Germinal center (tissue), 1 donor: Measurements from ENCODE around the gene MYD88.
A peak's percentile ranks its signal among the peaks of the same experiment; 100 is the strongest.

Source experiments
- DNase-seq: peaks from one replicate; pipeline ENCODE4 v3.0.0; 2012; ENCODE audit warnings: mixed read lengths, low spot score

Gene MYD88

DNA sequence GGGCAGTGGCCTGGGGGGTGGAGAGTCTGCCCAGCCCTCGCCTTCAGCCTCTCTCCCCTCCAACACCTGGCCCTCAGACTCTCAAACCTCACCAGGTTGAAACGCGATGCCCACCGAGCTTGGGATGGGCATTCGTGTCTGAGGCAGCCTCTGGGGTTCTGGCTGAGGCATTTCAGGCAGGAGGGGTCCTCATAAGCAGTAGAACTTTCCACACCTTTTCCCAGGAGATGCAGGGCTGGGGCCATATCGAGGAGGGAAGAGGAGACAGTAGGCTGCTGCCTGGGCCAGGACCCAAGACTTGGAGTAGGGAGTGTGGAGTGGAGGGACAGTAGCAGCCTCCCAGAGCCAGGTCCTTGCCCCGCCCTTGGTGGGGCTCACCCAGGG lies 26.1 kb upstream of the MYD88 start:
- no peak for DNase-seq

DNA sequence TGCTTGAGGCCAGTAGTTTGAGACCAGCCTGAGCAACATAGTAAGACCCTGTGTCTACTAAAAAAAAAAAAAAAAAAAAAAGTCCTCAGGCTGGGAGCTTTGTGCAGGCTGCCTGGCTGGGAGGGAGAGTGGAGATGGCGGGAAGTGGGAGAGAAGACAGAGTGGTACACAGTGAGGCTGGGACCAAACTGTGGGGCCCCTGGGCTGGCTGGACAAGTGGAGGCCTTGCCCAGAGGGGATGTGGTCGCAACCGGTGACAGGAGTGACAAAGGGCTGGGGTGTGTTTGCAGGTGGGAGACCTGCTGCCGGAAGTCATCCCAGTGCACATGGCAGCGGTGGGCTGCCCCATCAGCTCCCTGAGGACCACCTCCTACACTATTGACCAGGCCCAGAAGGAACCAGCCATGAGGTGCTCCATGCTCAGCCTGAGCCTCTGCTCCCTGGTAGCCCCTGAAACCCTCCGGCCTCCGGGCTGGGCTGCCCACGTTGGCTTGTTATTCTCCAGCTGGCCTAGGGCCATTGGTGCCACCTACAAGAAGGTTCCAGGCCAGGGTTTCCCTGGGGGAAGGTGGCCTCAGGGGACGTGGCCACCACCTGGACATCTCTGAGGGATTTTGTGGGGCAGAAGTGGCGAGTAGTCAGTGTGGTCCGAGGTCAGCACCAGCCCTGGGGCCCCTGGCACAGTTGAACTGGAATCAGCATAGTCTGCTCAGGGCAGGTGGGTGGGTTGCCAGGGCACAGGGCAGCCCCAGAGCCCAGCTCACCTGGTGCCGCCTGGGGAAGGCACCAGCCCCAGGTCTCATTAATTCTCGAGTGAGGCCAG lies 24.2 kb upstream of the MYD88 start:
- DNase-seq, result no peak

DNA sequence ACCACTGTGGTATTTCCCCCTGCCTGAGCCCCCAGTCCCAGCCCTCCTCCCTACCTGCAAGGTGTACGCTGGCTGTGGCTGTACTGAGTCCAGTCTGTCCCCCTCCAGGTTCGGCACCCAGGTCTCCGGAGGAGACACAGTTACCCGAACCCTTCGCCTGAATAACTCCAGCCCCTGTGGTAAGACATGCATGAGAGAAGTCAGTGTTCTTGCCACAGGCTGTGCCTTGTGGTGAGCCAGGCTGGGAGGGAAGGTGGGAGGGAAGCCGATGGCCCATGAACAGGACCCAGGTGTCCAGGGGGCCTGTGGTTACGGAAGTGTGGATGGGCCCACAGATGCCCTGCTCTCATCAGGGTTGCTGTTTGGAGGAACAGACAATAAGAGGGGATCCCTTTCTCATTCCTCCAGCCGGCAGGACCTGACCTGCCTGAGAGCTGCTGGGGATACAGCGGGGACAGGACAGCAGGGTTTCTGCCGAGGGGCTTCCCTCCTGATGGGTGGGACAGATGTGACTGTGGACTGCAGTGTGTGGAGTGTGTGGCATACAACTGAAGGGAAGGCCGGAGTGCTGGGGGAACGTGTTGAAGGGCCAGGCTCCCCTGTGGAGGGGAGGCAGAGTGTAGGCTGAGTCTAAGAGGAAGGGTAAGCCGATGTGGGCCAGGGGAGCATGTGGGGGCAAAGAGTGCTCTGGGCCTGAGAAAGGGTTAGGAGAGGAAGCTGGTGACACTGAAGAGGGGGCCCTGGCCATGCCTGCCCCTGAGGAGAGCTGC lies 23.4 kb upstream of the MYD88 start:
- DNase-seq, result peak; percentile 41

DNA sequence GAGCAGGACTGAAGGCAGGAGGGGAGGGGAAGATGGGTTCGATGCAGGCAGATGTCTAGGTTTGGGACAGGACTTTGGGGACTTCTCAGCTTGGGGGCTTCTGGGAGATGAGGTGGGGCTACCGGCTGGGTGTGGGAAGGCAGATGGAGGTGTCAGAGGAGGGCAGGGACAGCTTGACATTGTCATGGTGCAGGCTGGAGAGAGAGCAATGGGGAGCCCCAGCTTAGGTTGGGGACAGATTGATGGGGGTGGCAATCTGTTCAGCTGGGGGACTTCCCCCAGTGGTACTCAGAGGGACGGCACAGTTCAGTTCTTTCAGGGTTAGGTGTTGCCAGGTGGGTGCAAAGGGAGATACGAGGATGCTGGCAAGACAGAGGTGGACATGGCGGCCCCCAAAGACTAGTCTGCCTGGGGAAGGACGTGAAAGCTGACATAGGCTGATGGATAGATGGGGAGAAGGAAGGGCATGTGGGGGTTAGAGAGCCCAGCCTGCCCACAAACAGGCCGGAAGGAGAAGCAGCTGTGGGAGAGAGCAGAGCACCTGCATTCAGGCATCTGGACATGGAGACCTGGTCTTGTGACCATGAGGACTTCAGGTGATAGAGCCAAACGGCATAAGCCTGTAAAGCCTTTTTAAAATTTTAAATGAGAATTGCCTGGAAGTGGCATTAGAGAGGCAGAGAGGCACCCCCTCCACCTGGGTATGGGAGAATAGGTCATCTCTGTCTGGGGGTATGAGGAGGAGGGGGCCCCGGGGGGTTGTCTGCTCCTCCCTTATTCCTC lies 22.6 kb upstream of the MYD88 start:
- DNase-seq, result peak; percentile 25

DNA sequence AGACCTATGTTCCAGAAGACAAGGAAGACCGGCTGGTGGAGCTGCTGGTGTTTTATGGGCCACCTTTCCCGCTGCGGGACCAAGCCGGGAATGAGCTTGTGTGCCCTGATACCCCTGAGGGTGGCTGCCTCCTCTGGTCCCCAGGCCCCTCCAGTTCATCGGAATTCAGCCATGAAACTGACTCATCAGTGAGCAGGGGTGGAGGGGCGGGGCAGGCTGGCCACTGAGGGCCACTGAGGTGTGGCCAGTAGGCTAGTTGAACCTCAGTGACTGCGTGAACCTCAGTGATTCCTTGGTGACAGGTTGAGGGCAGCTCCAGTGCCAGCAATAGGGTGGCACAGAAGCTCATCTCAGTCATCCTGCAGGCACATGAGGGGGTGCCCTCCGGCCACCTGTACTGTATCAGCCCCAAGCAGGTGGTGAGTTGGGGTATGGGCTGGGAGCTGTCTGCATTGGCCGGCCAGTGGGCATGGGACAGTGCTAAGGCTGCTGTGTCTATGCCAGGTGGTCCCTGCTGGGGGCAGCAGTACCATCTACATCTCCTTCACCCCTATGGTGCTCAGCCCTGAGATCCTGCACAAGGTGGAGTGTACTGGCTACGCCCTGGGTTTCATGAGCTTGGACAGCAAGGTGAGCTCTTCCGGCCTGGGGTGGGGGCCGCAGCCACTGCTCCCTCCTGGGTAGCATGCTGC lies 21.8 kb upstream of the MYD88 start:
- DNase-seq, result no peak

DNA sequence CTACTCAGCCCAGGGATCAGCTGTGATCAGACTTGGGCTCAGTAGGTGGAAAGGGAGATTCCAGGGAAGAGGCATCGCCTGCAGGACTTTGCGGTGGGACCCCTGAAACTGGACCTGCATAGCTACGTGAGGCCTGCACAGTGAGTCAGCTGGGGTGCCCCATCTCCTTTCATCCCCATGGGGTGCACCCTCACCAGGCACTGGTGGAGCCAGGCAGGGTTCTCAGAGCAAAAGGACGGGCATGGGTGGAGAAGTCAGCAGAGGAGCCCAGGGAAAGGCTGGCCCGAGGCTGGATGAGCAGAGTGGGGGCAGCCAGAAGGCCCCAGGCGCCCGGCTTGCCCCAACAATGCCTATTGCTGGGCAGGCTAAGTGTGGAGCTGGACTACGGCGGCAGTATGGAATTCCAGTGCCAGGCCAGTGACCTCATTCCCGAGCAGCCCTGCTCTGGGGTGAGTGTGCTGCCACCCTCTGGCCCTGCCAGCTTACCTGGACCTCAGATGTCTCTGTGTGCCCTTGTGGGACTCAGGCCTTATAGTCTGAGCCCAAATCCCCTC lies 21.2 kb upstream of the MYD88 start:
- no peak for DNase-seq

DNA sequence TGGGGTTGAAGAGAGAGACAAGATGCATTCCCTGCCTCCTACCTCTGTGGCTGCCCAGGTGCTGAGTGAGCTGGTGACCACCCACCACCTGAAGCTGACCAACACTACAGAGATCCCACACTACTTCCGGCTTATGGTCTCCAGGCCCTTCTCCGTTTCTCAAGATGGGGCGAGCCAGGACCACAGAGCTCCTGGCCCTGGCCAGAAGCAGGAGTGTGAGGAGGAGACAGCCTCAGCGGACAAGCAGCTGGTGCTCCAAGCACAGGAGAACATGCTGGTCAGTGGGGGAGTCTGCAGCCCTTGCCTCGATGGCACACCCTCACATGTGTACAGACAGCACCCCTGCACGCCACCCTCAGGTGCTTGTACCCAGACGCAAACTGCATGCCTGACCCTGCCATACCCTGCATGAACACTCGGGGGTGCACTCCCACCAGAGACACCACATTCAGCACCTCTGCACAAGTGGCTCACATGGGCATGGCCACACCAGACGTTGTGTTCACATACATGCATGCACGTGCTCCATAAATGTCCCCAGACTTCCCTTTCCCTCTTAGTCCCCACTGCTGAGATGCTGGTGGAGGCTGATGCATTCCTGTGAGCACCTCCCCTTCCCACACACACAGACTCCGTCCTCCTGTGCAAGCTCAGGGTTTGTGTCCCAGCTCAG lies 20.6 kb upstream of the MYD88 start:
- DNase-seq, result peak; percentile 79

DNA sequence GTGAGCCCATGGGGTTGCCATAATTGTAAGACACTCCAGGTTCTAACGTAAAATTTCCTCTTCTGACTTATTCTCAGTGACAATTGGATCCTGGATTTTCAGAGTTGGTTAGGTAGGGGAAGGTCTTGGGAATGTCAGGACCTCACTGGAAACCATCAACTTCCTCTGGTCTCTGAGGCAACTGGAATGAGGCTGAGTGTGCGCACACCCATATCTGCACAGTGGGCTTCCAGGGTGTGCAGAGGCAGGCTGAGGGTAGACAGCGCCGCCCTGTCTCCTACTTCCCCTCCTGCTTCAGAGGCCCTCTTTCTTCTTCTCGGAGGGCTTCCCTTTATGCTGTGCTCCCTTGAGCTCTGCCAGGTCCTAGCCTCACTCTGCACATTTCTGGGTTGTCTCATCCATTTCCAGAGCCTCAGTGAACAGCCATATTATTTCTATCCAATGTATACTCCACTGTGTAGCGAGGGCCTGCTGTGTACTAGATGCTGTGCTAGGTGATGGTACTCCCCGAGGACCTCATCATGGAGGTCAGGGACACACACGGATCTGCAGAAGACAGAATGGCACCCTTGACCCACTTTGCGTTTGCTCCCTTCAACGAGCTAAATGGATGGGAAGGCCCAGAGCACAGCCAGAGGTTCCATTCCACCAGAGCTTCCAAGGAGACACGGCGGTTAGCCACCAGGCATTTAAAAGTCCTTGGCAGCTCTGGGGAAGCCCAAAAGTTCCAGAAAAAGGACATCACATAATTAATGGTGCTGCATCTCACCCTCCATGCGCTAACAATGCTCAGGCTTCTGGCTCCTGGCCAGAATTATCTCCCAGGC lies 19.8 kb upstream of the MYD88 start:
- DNase-seq, result no peak

DNA sequence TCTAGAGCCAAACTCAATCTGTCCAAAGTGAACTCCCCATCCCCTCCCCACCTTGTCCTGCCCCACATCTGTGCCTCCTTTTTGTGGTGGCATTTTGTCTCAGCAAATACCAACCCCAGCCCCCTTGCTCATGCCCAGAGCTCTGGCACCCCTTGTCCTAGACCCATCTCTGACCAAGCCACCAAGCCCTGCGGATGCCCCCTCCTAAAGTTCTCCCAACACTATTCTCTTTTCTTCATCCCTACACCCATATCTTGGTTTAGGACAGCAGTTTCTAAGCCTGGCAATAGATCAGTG lies 19.3 kb upstream of the MYD88 start:
- no peak for DNase-seq

DNA sequence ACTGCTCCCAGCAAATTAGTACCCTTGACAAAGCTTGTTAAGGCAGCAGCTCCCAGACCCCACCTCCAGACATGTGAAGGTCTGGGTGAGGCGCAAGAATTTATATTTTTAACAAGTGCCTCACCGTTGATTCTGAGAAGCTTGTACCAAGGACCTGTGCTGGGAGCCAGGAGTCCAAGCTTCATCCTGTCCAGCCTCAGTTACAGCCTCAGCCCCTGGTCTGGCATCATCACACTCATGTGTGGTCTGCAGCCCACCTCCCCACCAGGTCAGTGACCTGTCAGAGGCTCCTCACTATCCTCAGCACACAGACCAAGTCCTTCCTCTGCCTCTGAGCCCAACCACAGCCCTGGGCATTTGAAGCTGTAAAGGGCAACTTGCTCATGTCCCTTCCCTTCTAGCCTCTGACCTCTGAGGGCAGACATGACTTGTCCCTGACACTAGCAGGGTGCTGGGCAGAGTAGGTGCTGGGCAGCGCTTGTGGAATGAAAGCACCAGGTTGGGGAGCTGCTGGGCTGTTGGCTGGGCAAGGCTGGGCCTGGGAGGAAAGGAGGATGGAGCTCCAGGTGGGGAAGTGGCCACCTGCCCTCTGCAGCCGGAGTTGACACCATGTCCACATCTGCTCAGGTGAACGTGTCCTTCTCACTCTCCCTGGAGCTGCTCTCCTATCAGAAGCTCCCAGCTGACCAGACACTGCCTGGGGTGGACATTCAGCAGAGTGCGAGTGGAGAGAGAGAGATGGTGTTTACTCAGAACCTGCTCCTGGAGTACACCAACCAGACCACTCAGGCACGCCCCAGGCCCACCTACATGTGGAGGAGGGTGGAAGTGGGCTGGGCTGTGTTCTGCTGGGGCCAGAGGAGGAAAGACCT lies 18.4 kb upstream of the MYD88 start:
- no peak for DNase-seq

DNA sequence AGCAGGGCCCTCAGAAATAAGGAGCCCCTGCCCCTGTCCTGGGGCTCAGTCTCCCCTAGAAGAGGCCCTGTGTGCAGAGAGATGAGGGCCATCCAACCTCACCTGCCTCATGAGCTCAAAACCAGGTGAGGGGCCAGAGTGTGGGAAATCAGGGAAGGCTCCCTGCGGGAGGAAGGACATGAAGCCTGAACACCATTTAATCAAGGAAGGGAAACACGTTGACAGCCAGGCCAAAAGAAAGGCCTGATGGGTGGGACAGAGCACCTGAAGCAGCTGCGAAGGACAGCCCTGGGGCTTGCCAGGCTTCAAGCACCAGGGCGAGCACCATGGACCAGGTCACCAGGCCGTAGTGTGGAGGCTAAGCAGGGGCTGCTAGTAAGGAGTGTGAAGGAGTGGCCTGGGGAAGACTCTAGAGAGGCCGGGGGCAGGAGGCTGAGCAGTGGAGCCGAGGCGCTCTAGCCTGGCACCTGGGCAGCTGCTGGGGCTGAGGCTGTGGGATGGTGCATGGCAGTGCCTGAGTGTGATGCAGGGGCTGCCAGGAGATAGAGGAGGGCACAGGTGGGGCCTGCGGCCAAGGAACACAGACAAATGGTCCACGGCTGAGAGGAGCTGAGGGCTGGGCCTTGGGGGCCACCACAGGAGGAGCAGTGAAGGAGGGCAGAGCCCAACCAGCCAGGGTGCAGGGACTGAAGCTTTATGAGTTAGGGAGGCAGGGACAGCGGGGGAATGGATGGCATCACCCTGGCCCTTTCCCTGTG lies 17.6 kb upstream of the MYD88 start:
- DNase-seq, result no peak

DNA sequence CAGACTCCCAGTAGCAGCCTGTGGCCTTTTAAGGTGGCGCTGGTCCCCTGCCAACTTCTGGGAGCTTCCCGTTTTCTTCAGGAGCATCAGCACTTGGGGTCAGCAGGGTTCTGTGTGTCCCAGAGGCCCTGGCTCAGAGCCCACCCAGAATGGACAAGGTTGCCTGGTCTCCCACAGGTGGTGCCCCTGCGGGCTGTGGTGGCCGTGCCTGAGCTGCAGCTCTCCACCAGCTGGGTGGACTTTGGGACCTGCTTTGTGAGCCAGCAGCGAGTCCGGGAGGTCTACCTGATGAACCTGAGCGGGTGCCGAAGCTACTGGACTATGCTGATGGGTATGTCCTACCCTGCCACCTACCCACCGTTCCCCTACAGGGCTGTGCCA lies 17.0 kb upstream of the MYD88 start:
- DNase-seq, result no peak

DNA sequence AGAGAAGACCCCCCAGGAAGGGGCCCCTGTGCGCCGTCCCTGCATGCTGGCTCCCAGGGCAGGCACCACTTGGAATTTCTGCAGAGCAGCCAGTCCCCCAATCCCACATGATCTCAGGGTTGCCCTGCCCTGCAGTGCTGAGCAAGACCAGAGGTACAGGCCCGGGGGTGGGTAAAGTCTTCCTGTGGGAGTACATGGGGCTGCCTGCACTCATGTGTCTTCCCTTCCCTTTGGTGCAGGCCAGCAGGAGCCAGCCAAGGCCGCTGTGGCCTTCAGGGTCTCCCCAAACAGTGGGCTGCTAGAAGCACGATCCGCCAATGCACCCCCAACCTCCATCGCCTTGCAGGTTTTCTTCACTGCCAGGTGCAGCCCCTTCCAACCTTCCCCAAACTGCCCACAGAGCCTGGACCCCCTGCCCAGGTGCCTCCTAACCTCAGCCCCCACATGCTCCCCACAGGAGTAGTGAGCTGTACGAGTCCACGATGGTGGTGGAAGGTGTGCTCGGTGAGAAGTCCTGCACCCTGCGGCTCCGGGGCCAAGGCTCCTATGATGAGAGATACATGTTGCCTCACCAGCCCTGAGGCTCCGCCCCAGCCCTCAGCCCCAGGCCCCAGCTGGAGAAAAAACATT lies 16.5 kb upstream of the MYD88 start:
- no peak for DNase-seq

DNA sequence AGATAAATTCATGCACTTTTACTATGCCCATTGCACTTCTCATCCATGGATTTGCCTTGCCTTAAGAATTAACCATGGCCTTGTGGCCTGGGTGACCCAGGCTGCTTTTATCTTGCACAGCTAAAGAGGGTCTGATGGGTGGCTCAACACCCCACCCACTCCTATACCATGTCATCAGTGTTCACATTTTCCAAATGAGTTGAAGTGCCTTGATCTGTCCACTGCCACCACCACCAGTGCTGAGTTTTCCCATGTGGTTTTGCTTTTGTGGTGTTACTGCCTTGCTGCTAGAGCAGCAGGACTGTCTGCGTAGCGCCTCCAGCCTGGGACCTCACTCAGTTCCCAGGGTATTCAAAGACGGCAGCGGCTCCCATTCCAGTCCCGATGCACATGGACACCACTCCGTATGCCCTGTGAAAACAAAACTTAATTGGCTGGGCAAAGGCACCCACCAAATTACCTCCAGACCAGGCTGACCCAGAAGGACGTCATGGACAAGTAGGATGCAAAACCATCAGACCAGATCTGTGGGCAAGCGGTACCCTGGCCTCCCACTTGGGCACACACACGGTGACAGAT lies 15.7 kb upstream of the MYD88 start:
- DNase-seq, result no peak

DNA sequence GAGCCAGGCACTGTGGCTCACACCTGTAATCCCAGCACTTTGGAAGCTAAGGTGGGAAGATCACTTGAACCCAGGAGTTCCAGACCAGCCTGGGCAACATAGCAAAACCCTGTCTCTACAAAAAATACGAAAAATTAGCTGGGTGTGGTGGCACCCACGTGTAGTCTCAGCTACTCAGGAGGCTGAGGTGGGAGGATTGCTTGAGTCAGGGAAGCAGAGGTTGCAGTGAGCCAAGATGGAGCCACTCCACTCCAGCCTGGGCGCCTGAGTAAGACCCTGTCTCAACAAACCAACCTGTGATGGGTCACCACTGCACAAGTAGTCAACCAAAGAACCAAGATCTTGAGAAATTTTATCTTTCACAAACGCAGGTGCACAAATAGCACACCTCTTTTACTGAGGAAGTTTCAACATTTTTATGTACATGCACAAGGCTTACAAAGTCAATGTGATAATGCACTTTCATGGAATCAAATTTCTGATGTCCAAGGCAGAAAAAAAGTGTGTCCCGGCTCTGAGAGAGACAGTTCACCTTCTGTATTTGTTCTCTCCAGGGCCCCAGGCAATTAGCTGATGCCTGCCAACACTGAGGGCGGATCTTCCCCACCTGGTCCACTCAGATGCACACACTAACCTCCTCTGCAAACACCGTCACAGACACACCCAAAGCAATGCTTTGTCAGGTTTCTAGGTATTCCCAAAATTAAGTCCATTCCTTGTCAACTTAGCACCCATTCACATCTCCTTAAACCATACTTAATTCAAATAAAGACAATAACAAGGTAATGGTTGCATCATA lies 13.9 kb upstream of the MYD88 start:
- no peak for DNase-seq

DNA sequence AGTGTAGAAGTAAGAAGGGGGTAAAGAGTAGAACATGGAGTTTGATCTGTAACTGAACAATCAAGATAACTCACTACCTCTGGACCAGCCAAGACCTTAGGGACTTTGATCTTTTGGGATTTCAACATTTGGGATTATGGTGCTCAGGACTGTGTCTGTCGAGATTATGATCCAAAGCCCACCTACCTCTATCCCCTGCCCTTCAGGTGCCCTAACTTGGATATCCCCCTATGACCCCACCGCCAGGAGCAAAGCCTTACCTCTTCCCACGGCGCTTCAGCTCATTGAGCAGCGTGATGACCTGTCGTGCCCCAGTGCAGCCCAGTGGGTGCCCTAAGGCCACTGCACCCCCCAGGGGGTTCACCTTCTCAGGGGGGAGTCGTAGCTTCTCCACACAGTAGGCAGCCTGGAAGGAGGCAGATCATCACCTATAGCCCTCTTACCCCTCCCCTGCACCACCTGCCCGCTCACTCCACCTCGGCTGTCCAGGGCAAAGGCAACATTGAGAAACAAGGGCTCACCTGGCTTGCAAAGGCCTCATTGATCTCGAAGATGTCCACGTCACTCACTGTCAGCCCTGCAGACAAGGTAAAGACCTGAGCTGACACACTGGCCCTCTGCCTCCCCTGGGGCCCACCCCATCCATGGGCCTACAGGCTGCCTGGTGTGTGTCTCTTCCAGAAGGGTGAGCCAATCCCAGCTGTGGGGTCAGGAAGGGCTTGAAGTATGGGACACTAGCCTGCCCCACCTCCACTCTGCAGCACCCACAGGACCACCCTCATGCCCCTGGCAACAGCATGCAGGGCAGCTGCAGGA lies 12.9 kb upstream of the MYD88 start:
- DNase-seq, result no peak
